Fibroblast of mammary gland (primary cell): ENCODE results near the gene ZNF440.
"Not testable (repeated sequence)": the region's sequence is repeated elsewhere in the genome, so short reads cannot be mapped to it uniquely, and the experiment has no call there.

ENCODE experiments used
- DNase-seq: peaks from one replicate; pipeline ENCODE4 v3.0.0-alpha.2; 2010; ENCODE audit warnings: low read depth
- H3K4me3 ChIP-seq: 2 replicates; pipeline ENCODE4 v1.5.1; 2011; ENCODE audit warnings: low read depth, mild to moderate bottlenecking, low read length, moderate library complexity; ENCODE audit not compliant: control insufficient read depth
- TF ChIP-seq, protein P1 (sequence below): conservative IDR thresholded peaks from 2 replicates; pipeline ENCODE4 v1.5.1; 2011; ENCODE audit warnings: low read depth, low read length, inconsistent platforms; ENCODE audit not compliant: control insufficient read depth, insufficient read depth

ZNF440 gene

DNA sequence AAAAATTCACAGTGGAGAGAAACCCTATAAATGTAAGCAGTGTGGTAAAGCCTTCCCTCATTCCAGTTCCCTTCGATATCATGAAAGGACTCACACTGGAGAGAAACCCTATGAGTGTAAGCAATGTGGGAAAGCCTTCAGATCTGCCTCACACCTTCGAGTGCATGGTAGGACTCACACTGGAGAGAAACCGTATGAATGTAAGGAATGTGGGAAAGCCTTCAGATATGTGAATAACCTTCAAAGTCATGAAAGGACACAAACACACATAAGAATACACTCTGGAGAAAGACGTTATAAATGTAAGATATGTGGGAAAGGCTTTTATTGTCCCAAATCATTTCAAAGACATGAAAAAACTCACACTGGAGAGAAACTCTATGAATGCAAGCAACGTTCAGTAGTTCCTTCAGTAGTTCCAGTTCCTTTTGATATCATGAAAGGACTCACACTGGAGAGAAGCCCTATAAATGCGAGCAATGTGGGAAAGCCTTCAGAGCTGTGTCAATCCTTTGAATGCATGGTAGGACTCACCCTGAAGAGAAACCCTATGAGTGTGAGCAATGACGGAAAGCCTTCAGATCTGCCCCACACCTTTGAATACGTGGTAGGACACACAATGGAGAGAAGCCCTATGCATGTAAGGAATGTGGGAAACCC, 18.3 kb downstream of the ZNF440 start:
- TF ChIP-seq, protein P1, sequence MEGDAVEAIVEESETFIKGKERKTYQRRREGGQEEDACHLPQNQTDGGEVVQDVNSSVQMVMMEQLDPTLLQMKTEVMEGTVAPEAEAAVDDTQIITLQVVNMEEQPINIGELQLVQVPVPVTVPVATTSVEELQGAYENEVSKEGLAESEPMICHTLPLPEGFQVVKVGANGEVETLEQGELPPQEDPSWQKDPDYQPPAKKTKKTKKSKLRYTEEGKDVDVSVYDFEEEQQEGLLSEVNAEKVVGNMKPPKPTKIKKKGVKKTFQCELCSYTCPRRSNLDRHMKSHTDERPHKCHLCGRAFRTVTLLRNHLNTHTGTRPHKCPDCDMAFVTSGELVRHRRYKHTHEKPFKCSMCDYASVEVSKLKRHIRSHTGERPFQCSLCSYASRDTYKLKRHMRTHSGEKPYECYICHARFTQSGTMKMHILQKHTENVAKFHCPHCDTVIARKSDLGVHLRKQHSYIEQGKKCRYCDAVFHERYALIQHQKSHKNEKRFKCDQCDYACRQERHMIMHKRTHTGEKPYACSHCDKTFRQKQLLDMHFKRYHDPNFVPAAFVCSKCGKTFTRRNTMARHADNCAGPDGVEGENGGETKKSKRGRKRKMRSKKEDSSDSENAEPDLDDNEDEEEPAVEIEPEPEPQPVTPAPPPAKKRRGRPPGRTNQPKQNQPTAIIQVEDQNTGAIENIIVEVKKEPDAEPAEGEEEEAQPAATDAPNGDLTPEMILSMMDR: no peak

DNA sequence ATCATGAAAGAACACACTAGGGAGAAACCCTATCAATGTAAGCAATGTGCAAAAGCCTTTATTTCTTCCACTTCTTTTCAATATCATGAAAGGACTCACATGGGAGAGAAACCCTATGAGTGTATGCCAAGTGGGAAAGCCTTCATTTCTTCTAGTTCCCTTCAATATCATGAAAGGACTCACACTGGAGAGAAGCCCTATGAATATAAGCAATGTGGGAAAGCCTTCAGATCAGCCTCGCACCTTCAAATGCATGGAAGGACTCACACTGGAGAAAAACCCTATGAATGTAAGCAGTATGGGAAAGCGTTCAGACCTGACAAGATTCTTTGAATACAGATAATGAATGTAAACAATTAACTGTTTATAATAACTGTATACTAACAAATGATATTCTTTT, 19.5 kb downstream of the ZNF440 start:
- no peak for DNase-seq
- no peak overlapping the region for H3K4me3 ChIP-seq

More for the DNA sequence above, 18.3 kb downstream of the ZNF440 start:
- no peak overlapping the region for H3K4me3 ChIP-seq
- no peak for DNase-seq

DNA sequence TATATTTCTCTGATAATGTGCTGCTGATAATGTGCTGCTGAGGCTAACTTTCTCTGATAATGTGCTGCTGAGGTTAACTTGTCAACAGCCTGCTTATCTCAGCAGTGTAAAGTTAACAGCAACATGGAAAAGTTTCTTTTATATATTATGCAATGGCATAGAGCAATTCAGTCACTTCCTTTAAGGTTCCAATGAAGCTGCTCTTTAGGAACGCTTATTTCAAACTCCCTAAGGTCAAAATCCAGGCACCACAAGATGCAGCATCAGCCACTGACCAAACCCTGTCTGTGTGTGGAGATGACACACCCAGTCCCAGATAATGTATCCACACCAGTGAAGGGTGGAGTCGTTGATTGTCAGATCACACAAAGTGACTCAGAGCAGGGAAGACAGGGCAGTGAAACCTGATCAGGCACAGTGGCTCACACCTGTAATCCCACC, 21.6 kb downstream of the ZNF440 start:
- H3K4me3 ChIP-seq, DNase-seq: not testable (repeated sequence)

More for the DNA sequence above, 19.5 kb downstream of the ZNF440 start:
- TF ChIP-seq, protein P1: no peak

DNA sequence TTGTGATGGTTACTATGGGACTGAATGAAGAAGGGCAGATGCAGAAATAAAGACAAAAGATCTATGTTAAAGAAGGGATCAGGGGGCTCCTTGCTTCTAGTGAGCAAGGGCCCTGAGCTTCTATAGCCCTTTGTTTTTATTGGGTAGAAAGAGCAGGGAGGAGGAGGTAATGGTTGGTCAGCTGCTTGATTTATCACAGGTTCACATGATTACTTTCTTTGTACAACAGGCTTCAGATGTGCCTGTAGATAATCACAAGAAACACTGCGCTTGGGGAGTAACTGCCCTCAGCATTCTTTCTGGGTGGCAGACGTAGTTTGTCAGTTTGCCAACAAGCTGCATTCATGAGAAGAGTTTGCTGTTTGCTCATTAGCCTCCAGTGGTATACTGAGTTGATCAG, 29.6 kb downstream of the ZNF440 start:
- TF ChIP-seq, protein P1: no peak
- H3K4me3 ChIP-seq: no peak overlapping the region
- no peak for DNase-seq

DNA sequence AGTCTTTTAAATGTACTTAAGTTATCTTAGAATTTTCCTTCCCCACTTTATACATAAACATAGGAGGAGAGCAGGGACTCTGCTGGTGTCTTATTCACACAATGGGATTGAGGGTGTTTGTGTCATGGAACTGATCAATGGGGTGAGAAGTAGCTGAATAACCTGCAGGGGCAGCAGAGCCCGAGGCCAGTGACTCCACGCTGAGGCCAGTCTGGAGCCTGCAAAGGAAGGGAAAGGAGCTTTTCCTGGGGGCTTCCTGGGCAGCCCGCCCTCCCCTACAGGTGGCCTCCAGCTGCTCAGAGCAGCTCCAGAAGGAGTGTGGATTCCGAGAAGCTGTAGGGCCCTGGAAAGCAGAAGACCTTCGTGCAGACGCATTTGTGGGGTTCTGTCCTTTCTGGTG, 33.5 kb downstream of the ZNF440 start:
- not testable (repeated sequence) for DNase-seq, H3K4me3 ChIP-seq

DNA sequence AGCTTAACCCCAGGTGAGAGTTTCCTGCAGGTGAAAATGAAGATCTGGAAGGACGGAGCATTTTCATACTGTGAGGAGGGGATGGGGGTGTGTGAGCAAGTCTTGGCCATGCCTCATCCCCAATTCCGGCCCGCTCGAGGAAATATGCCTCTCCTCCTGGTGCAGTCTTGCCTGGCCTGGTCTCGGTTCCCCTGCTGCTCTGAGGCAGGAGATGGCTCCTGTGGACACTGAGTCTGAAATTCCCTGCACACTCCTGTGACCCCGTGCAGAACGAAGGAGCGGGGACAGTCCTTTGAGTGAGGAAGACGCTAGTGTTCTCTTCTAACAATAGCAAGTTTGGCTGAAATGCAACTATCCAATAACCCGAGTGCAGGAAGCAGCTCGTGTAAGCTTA, 34.1 kb downstream of the ZNF440 start:
- no peak for DNase-seq
- H3K4me3 ChIP-seq: peak overlapping the region; percentile 46
- TF ChIP-seq, protein P1: no peak

DNA sequence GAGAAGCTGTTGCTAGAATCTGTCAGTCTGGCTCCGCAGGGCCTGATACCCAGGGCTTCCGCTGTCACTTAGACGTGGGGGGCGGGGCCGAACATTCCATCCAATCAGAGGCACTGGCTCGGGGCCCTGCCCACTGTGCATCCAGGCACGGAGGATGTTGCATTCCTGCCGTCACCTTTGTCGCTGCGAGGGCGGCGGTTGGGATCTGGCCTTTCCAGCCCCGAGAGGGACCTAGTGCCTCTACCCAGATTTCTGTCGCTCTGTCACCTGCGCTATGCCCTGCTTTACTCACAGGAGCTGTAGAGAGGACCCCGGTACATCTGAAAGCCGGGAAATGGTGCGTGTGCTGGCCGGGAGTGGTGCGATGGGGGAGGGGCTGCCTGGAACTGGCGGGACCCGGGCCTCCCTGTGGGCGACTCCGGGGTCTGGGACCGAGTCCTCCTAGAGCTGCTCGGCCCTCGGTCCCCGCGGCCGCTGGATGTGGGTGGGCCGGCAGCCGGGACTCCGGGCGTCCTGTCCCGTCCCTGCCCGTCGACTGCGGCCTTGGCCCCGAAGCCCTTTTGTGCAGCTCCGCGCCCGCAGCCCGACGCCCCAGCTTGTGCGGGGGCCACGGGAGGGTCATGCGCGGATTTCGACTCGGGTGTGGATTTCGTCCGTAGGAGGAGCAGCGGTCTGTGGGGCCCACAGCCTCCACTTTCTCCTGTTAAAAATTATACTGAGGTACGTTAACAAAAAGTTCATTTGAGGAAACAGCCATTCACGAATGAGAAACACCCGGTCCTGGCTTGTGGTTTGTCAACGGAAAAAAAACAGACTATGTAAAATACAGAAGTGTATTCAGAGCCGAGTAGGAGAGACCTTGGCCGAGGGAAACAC, 34.8 kb downstream of the ZNF440 start, which contains the start of gene ZNF439:
Gene ZNF439 (plus strand): TSS at position 133 of the 876 bp plus-strand sequence. CDS start 142 bp downstream, at position 275.
- DNase-seq: peak; percentile 34

DNA sequence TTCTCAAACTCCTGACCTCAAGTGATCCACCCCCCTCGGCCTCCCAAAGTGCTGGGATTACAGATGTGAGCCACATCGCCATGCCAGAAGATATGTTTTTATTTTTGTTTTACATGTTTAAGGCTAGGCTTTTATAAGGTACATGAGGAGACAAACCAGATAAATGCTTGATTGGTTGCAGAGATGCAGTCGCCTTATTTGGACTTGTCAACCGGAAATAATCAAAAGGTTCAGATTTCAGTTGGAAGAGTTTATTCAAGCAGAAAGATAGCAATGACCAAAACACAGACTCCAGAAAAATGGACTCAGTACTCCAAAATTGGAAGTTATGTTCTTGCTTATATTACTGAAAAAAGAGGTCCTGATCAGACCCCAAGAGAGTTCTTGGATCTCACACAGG, 36.2 kb downstream of the ZNF440 start:
- not testable (repeated sequence) for H3K4me3 ChIP-seq, DNase-seq

More for the DNA sequence above, 34.8 kb downstream of the ZNF440 start, which contains the start of gene ZNF439:
- peak within 1 kb of the TSS; percentile 46 for H3K4me3 ChIP-seq
- TF ChIP-seq, protein P1: no peak
